COLO829 (cell line): ENCODE data around the gene ENOX1.
"Not testable (repeated sequence)": the region's sequence is repeated elsewhere in the genome, so short reads cannot be mapped to it uniquely, and the experiment has no call there.

Experiments
- DNase-seq: peaks from one replicate; pipeline ENCODE4 v3.0.0; 2012; ENCODE audit warnings: low spot score

The ENOX1 gene

DNA sequence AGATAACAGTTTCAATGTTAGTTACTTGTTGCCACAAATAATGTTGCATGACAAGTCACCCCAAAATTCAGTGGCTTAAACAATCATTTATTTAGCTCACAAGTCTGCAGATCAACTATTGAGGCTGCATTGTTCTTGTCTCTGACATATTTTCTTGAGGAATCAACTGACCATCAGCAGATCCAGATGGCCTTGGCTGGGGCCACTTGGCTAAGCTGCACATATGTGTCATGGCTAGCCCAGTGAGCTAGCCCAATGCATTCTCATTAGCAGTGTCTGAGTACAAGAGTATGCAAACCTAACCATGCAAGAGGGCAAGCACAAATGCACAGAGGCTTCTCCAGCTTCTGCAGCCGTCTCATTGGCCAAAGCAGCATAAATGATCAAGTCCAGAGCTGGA, 583.0 kb downstream of the ENOX1 start:
- no peak for DNase-seq

- no peak for DNase-seq
Measured at GRCh38 chr13:43200736-43201135, 586.0 kb downstream of the ENOX1 start.

- no peak for DNase-seq
Measured at GRCh38 chr13:43200307-43200706, 586.5 kb downstream of the ENOX1 start.

DNA sequence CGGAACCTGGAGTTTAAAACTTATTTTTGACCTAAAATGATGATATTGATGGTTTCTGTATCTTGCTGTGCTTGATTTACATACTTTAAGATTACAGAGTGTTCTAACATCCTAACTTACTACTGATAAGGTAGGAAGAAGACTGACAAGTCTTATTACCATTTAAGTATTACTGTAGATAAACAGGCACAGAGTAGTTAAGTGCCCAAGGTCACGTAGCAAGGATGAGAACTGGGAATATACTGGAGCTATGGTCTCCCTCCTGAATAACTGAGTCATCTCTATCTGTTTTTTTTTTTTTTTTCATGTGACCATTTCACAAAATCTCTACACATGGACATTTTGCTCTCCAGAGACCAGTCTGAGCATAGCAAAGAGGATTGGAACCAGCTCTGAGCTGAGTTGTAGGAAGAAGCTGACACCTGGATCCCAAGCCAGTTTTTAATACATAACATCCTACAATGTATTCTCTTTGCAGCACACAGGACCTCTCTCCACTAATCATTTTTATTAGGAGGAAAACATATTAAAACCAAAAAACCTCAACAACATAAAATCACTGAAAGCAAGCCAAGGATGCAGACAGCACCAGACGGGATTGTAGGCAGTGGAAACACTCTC, 589.9 kb downstream of the ENOX1 start:
- DNase-seq = no peak

DNA sequence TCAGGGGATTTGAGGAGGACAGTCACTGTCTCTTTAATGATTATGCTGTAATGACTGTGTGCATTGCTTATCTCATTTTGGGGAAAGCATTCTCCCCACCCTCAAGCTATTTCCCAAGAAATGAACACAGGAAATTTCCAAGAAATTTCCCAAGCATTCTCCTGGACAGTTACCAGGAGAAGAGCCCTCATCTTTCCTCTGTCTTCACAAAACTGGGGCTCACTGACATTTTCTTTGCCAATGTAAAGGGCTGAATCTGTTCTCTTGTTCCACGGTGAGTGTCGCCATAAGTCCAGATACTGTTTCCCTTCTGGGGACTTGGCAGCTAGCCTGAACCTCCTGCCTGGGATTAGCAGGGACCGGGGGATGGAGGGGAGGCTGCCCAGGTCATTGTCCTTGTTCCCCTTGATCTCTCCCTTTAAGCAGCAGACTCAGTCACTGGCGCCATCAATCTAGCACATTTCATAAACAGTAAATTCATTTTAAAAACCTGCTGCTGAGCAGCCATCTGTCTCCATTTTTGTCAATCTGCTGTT, 590.6 kb downstream of the ENOX1 start:
- no peak for DNase-seq

DNA sequence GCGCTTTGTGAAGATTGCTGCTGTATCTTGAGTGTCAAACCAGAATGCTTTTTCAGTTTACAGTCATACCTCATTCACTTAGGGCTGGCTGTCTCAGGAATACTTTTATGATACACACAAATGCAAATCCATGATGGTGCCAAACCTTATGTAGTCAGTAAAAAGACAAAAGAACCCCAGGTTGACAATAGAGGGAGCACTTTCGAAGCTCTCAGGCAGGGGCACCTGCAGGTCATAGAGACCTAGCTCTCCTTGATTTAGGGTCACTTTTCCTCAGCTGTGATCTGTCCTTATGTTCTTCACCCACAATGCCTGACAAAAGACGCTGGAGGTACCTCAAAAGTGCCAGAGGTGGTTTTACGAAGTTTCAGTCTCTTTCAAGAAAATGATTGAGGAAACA, 591.2 kb downstream of the ENOX1 start:
- DNase-seq = no peak

DNA sequence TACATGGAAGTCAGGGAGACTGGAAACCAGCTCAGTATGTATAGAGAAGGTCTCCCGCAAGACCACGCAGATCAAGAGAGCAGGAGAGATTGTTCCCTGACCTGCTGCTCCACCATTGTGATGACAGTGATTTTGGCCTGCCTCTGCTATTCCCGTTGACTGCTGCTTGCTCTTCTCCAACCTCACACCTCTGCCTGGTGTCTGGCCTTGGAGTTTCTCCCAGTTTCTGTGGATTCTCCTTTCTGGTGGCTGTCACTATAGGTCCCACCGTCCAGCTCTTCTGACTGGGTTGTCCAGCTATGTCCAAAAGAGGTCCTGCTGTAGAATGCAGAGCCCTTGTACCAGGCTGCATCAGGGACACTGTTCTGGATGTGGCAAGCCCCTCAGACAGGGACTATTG, 591.7 kb downstream of the ENOX1 start:
- DNase-seq = no peak

DNA sequence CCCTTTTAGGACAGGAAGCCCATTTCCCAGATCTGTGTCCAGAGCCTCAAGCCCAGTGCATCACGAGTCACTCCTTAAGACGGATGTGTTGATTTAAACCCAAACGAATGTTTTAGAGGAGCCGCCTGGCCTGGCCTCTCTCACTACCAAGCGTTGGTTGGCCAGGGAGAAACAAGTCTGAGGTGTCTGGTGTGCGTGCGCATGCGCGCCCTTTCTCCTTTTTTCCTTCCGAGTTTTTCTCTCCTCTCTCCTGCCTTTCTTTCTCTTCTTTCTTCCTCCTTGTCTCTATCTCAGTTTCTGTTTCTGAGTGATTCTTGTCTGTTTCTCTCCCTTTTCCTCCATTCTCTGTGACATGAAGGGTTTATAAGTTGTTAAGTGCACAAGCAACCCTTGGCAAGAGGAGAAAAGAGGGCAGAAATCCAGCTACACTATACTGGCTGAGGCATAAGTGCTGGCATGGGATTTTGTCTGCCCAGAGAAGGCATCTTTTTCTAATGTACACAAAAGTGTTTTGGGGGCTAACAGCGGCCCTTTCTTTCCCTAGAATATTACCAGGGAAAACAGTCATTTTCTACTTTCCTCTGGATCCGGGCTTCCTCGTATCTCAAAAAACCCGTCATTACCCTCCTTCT, 592.9 kb downstream of the ENOX1 start:
- no peak for DNase-seq

DNA sequence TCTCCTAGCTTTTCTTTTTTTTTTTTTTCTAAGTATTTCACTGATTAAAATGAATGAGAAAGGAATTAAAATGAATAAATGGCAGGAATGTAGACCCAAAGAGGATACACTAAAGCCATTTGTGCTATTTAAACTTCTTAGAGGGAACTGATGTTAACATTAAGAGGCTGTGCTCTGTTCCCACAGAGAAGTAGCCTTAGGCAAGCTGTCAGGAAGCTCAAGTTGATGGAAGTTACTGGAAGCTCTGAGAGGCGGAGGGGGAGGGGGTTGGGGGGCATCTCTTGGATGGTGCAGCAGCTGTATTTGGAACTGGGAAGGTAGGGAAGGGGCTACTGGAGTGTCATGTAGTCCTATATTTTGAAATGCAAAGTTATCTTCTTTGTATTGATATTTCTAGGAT, 595.2 kb downstream of the ENOX1 start:
- DNase-seq = peak; percentile 19

- no peak for DNase-seq
Measured at GRCh38 chr13:43185226-43185625, 601.5 kb downstream of the ENOX1 start.

- DNase-seq = no peak
Measured at GRCh38 chr13:43180837-43181236, 605.9 kb downstream of the ENOX1 start.

GRCh38 chr13:43180036-43180660, 606.6 kb downstream of the ENOX1 start:
- no peak for DNase-seq

- DNase-seq = no peak
Measured at GRCh38 chr13:43171489-43171888, 615.3 kb downstream of the ENOX1 start.

GRCh38 chr13:43170506-43170905, 616.3 kb downstream of the ENOX1 start:
- DNase-seq = no peak

DNA sequence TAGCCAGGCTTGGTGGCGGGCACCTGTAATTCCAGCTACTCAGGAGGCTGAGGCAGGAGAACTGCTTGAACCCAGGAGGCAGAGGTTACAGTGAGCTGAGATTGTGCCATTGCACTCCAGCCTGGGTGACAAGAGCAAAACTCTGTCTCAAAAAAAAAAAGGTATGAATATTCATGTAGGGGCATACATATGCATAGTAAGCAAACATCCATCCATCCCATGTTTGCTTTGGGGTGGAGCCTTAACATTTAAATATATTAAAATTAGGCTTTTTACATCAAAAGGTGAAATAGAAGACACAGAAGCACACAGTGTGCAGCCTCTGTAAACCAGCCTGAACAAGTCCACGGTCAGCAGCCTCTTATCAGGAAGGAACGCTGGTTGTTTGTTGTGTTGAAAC, 618.3 kb downstream of the ENOX1 start:
- not testable (repeated sequence) for DNase-seq

GRCh38 chr13:43167731-43168130, 619.0 kb downstream of the ENOX1 start:
- no peak for DNase-seq

DNA sequence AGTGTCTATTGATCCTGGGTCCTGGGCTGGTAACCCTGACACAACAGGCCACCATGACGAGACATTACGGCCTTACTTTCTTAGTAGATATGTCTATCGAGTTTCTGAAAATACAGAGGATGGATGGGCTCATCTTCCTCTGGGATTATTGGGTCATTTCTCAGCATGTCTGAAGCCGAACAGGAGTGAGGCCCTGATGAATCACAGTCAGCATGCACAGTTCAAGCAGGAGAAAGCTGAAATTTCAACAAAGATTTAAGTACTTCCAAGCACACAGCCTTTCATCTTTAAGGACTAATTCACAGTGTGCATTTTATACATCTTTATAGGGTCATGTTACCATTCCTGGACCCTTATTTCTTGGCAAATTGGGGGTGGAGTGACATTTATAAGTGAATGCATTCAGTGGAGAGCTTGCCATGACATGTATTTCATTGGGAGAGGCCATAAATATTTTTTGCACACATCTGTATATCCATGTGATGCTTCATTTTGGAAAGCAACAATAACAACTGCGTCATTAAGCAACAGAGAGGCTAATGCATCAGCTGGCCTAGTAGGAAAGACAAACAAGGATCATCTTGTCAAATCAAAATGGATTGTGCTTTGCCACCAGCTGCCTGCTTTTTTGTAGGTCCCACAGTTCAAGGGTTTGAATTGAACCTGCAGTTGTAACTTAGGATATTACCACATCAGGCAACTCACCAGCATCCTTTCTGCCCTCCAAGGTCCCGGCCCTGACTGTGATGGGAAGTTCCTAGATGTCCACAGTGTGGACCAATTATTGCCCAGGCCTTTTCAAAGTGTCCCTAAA, 619.9 kb downstream of the ENOX1 start:
- no peak for DNase-seq
